GM12874 (cell line): Measurements from ENCODE around the gene SEC31B.

Source experiments
- CTCF ChIP-seq: IDR thresholded peaks from 2 replicates; pipeline ENCODE4 v1.5.1; 2011; ENCODE audit warnings: low read depth, mild to moderate bottlenecking, control low read depth, low read length, moderate library complexity; ENCODE audit not compliant: insufficient read depth

Gene SEC31B

GRCh38 chr10:100468322-100468721 lies 51.3 kb downstream of the SEC31B start:
- TF ChIP-seq CTCF = no peak

- no peak for TF ChIP-seq CTCF
Observed at GRCh38 chr10:100462709-100463108, 57.0 kb downstream of the SEC31B start, which contains the start of gene WNT8B. WNT8B (plus strand) TSS chr10:100463009; CDS start chr10:100463169, 160 bp downstream.

GRCh38 chr10:100448951-100449350 lies 70.7 kb downstream of the SEC31B start:
- TF ChIP-seq CTCF = no peak

- no peak for TF ChIP-seq CTCF
Observed at GRCh38 chr10:100447663-100448062, 72.0 kb downstream of the SEC31B start.

GRCh38 chr10:100446130-100446761 lies 73.4 kb downstream of the SEC31B start:
- TF ChIP-seq CTCF = no peak

- no peak for TF ChIP-seq CTCF
Observed at GRCh38 chr10:100442548-100442947, 77.1 kb downstream of the SEC31B start.

- no peak for TF ChIP-seq CTCF
Observed at GRCh38 chr10:100438674-100439315, 80.9 kb downstream of the SEC31B start.
